Erythroblast (primary cell): ENCODE measurements around the gene SLC35F2.

ENCODE experiments used
- GATA1 ChIP-seq: IDR thresholded peaks from 2 replicates; pipeline ENCODE4 v1.6.1; 2011; ENCODE audit warnings: low read depth, mild to moderate bottlenecking, control low read depth, low read length, moderate library complexity
- POLR2A ChIP-seq: IDR thresholded peaks from 2 replicates; pipeline ENCODE4 v1.6.1; 2011; ENCODE audit warnings: mild to moderate bottlenecking, low read length

GRCh38 chr11:107810875-107811274, 47.7 kb downstream of the SLC35F2 start:
- TF ChIP-seq POLR2A (no peak), GATA1 (no peak)
